ENCODE data around the gene KCNH1.

Gene KCNH1

DNA sequence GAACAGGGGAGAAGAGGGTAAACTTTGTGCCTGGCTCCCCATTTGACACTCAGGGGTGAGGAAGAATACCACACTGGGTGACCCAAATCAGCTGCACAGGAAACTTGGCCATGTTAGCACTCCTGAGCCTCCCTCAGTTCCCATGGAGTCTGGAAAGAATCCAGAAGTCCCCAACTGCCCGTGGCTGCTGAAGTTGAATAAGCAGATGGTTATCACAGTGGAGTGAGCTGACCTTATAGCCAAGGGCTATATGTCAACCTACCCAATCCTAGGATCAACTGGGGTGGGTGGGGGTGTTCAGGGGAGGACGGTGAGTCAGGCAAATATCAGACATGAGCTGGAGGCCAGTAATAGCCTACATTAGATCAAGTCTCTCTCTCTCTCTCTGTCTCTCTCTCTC is 20.4 kb downstream of the KCNH1 start:
- no peak for TF ChIP-seq CTCF (conservative IDR thresholded peaks at IDR 0.05; ENCODE audit: control insufficient read depth, insufficient read depth, low read depth, low read length)
- H3K4me3 ChIP-seq (ENCODE audit: control insufficient read depth, low read depth, low read length) = no peak overlapping the region
- DNase-seq (ENCODE audit: low read depth) = no peak

DNA sequence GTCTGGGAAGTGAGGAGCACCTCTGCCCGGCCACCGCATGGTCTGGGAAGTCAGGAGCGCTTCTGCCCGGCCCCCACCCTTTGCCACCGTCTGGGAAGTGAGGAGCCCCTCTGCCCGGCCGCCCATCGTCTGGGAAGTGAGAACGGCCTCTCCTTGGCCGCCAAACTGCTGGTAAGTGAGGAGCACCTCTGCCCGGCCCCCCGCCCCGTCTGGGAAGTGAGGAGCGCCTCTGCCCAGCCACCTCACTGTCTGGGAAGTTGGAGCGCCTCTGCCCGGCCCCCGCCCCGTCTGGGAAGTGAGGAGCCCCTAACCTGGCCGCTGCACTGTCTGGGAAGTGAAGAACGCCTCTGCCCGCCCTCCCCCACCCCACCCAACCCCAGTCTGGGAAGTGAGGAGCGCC is 22.6 kb downstream of the KCNH1 start:
- DNase-seq (ENCODE audit: low read depth) = no peak
- no peak for TF ChIP-seq CTCF (conservative IDR thresholded peaks at IDR 0.05; ENCODE audit: control insufficient read depth, insufficient read depth, low read depth, low read length)
- no peak overlapping the region for H3K4me3 ChIP-seq (ENCODE audit: control insufficient read depth, low read depth, low read length)

DNA sequence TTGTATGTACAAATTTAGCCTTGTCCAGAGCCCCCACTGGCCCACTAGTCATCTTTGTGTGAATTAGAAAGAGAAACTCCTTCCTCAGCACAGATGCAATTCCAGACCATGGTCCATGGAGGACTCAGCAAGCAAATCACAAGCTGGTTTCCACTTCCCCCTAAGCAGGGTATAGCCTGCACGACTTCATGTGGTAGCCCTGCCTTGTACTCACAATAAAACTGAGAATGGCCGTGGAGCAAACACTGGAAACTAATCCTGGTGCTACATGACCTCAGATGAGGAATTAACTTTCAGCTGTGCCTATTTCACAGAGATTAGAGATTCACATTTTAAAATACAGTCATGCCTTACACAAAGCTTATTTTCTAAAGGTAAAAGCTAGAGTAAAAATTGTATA is 32.5 kb downstream of the KCNH1 start:
- TF ChIP-seq CTCF (conservative IDR thresholded peaks at IDR 0.05; ENCODE audit: control insufficient read depth, insufficient read depth, low read depth, low read length) = no peak
- DNase-seq (ENCODE audit: low read depth) = no peak
- H3K4me3 ChIP-seq (ENCODE audit: control insufficient read depth, low read depth, low read length) = no peak overlapping the region

GRCh38 chr1:211099393-211099792 is 34.6 kb downstream of the KCNH1 start:
- TF ChIP-seq CTCF (conservative IDR thresholded peaks at IDR 0.05; ENCODE audit: control insufficient read depth, insufficient read depth, low read depth, low read length) = no peak

DNA sequence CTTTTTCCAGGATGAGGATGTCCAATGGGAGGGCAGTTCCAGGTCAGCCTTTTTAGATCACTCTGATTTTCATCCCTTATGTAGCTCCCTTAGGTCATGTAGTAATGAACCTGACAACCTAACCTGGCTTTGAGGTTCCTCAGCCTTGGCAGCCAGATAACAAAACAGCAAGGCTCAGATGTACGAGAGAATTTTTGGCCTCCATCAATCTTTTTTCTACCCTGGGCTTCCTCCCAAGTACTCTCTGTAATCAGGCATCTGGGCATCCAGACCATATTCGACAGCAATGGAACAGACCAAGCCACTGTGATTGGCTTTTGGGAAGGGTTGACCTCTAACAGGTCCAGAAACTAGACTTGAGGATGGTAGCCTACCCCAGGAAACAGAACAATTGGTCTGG is 38.6 kb downstream of the KCNH1 start:
- H3K4me3 ChIP-seq (ENCODE audit: control insufficient read depth, low read depth, low read length) = no peak overlapping the region
- DNase-seq (ENCODE audit: low read depth) = no peak
- TF ChIP-seq CTCF (conservative IDR thresholded peaks at IDR 0.05; ENCODE audit: control insufficient read depth, insufficient read depth, low read depth, low read length) = no peak

More at GRCh38 chr1:211099393-211099792, 34.6 kb downstream of the KCNH1 start:
- no peak overlapping the region for H3K4me3 ChIP-seq (ENCODE audit: control insufficient read depth, low read depth, low read length)
- DNase-seq (ENCODE audit: low read depth) = peak; percentile 11

- no peak for TF ChIP-seq CTCF (conservative IDR thresholded peaks at IDR 0.05; ENCODE audit: control insufficient read depth, insufficient read depth, low read depth, low read length)
- no peak overlapping the region for H3K4me3 ChIP-seq (ENCODE audit: control insufficient read depth, low read depth, low read length)
- DNase-seq (ENCODE audit: low read depth) = peak; percentile 0
Observed at GRCh38 chr1:211092955-211093354, 41.0 kb downstream of the KCNH1 start.

DNA sequence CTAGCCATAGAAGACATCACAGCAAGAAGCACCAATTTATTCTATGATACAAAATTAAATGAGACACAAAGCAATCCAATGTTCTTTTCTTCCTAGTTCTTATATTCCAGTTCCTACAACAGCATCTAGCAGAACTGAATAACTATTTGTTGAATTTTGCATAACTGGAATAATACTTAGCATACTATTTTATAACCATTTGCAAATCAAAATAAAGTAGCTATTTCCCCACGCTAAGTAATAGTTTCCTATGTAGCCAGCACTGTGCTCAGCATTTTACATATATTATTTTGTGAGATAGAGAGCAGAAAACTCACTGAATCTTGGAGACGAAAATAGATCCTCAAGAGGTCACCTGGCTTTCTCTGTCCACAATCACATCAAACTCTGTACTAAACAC is 42.1 kb downstream of the KCNH1 start:
- TF ChIP-seq CTCF (conservative IDR thresholded peaks at IDR 0.05; ENCODE audit: control insufficient read depth, insufficient read depth, low read depth, low read length) = no peak
- H3K4me3 ChIP-seq (ENCODE audit: control insufficient read depth, low read depth, low read length) = no peak overlapping the region
- no peak for DNase-seq (ENCODE audit: low read depth)
